Measurements from ENCODE around the gene ANKRD62. TPM values are rescaled to one million over a fixed set of nuclear protein-coding genes. Genes with fewer than 3 reads are reported as not detected.
A peak's percentile ranks its signal among the peaks of the same experiment; 100 is the strongest.

Gene ANKRD62
- total RNA-seq, 1 experiment from 2014 or later: not detected

GRCh38 chr18:12059334-12060181, 34.1 kb upstream of the ANKRD62 start:
- intact Hi-C loops (cut with micrococcal nuclease; ENCODE audit: unreplicated experiment): no loop called here

GRCh38 chr18:12060182-12060870, 33.3 kb upstream of the ANKRD62 start:
- no peaks in the 10 kb centered on the region for H3K9me3 ChIP-seq (ENCODE audit: control insufficient read depth, insufficient read depth, low read depth, low read length)
- POLR2A ChIA-PET: no interaction called here
- DNase-seq (ENCODE audit: low read depth, low spot score) (no peak), ATAC-seq (peak; percentile 94)
- H3K27me3 ChIP-seq (ENCODE audit: control insufficient read depth, insufficient read depth, low read length): no peaks in the 10 kb centered on the region
- in situ Hi-C loops (cut with HindIII; ENCODE audit: low pct_unique_long_range_greater_than_20kb, low sequenced_read_pairs) (no loop called here), intact Hi-C loops (cut with micrococcal nuclease; ENCODE audit: unreplicated experiment) (no loop called here)
- H3K36me3 ChIP-seq (ENCODE audit: control insufficient read depth, insufficient read depth, low read length): no peaks in the 10 kb centered on the region
- no peak overlapping the region; a peak in 1 of 4 replicates for H3K4me3 ChIP-seq (ENCODE audit: low read depth in 2 of 2, low read length in 2 of 2)
- no peak for TF ChIP-seq CTCF (IDR thresholded peaks at IDR 0.05)
- no peak for TF ChIP-seq SIN3A (IDR thresholded peaks at IDR 0.05; ENCODE audit: borderline replicate concordance, insufficient read depth, low read depth, low read length)
- TF ChIP-seq REST (IDR thresholded peaks at IDR 0.05; ENCODE audit: insufficient read depth in 1 of 2, low read depth in 2 of 2, low read length in 1 of 2): no peak
- no peak for TF ChIP-seq POLR2AphosphoS5 (IDR thresholded peaks at IDR 0.05; ENCODE audit: low read depth, low read length)
- TF ChIP-seq TCF7L2 (IDR thresholded peaks at IDR 0.05; ENCODE audit: low read depth, low read length): no peak
- no TSS peak for BruUV-seq (replicated peaks)
- no peak overlapping the region for H3K27ac ChIP-seq (ENCODE audit: low read length)
- no peaks in the 10 kb centered on the region for H3K4me1 ChIP-seq (ENCODE audit: control insufficient read depth, insufficient read depth, low read length)
- CTCF ChIA-PET: interaction anchor here (1.1 kb wide), 1 partner anchor 177 kb away, joined by 3 read pairs; no protein-coding TSS in a partner anchor

More at GRCh38 chr18:12059334-12060181, 34.1 kb upstream of the ANKRD62 start:
- TF ChIP-seq CTCF (IDR thresholded peaks at IDR 0.05) (no peak), POLR2AphosphoS5 (IDR thresholded peaks at IDR 0.05; ENCODE audit: low read depth, low read length) (no peak), TCF7L2 (IDR thresholded peaks at IDR 0.05; ENCODE audit: low read depth, low read length) (no peak), SIN3A (IDR thresholded peaks at IDR 0.05; ENCODE audit: borderline replicate concordance, insufficient read depth, low read depth, low read length) (no peak)
- Histone ChIP-seq H3K27me3 (ENCODE audit: control insufficient read depth, insufficient read depth, low read length) (no peaks in the 10 kb centered on the region), H3K4me3 (ENCODE audit: low read depth in 2 of 2, low read length in 2 of 2) (no peak overlapping the region; a peak in 1 of 4 replicates), H3K9me3 (ENCODE audit: control insufficient read depth, insufficient read depth, low read depth, low read length) (no peaks in the 10 kb centered on the region), H3K27ac (ENCODE audit: low read length) (no peak overlapping the region), H3K36me3 (ENCODE audit: control insufficient read depth, insufficient read depth, low read length) (no peaks in the 10 kb centered on the region), H3K4me1 (ENCODE audit: control insufficient read depth, insufficient read depth, low read length) (no peaks in the 10 kb centered on the region)
- POLR2A ChIA-PET: no interaction called here
- CTCF ChIA-PET: interaction anchor here (1.1 kb wide), 1 partner anchor 177 kb away, joined by 3 read pairs; no protein-coding TSS in a partner anchor
- DNase-seq (ENCODE audit: low read depth, low spot score): no peak
- in situ Hi-C loops (cut with HindIII; ENCODE audit: low pct_unique_long_range_greater_than_20kb, low sequenced_read_pairs): no loop called here
- no peak for ATAC-seq
- BruUV-seq (replicated peaks): no TSS peak

All from Panc1 (cell line).